HepG2 (cell line): ENCODE results near the gene BLOC1S4.

Experiments used
- ARHGAP35 ChIP-seq: sonication (generic); formaldehyde crosslinking; IDR thresholded peaks from 2 replicates; pipeline ENCODE4 v1.9.0; 2022; ENCODE audit warnings: mild to moderate bottlenecking, inconsistent platforms, moderate library complexity, missing genetic modification reagents, borderline replicate concordance
- CBFB ChIP-seq: sonication (generic); formaldehyde crosslinking; IDR thresholded peaks from 2 replicates; pipeline ENCODE4 v1.4.0; 2020; ENCODE audit warnings: missing genetic modification reagents
- CREM ChIP-seq, 2 experiments: sonication (generic) in 1 of 2; formaldehyde crosslinking in 1 of 2; IDR thresholded peaks; 2 replicates each; pipeline versions ENCODE4 v1.4.0 to v1.6.1; 2016 to 2020; ENCODE audit warnings: antibody characterized with exemption in 1 of 2, mild to moderate bottlenecking in 1 of 2, missing genetic modification reagents in 1 of 2
- CTCF ChIP-seq: sonication (generic); formaldehyde crosslinking; IDR thresholded peaks from 2 replicates; pipeline ENCODE4 v1.5.0; 2020; ENCODE audit warnings: mild to moderate bottlenecking, missing genetic modification reagents, moderate library complexity
- MXI1 ChIP-seq: IDR thresholded peaks from 3 replicates; pipeline ENCODE4 v1.6.1; 2012; ENCODE audit warnings: low read depth, low read length, inconsistent platforms, borderline replicate concordance
- PLRG1 ChIP-seq: fragments of 450-650 bp; conservative IDR thresholded peaks from 2 replicates; pipeline ENCODE4 v1.6.1; 2016
- RNF2 ChIP-seq: fragments of 450-650 bp; conservative IDR thresholded peaks from 2 replicates; pipeline ENCODE4 v1.6.1; 2016; ENCODE audit warnings: low read depth
- SIN3A ChIP-seq: IDR thresholded peaks from 2 replicates; pipeline ENCODE4 v1.6.1; 2011; ENCODE audit warnings: low read depth, mild to moderate bottlenecking, control low read depth, low read length, borderline replicate concordance
- ZNF207 ChIP-seq: fragments of 450-650 bp; IDR thresholded peaks from 2 replicates; pipeline ENCODE4 v1.6.1; 2016; ENCODE audit warnings: antibody characterized with exemption, borderline replicate concordance
- ZNF234 ChIP-seq: sonication (generic); formaldehyde crosslinking; conservative IDR thresholded peaks from 2 replicates; pipeline ENCODE4 v1.5.1; 2020; ENCODE audit warnings: mild to moderate bottlenecking, missing genetic modification reagents
- ZNF567 ChIP-seq: sonication (generic); formaldehyde crosslinking; IDR thresholded peaks from 2 replicates; pipeline ENCODE4 v1.8.1; 2023; ENCODE audit warnings: mild to moderate bottlenecking, missing genetic modification reagents, borderline replicate concordance

- TF ChIP-seq CREM (IDR thresholded peaks at IDR 0.05) (no peak), CREM (CRISPR knock-in tag; IDR thresholded peaks at IDR 0.05) (no peak), ZNF567 (CRISPR knock-in tag) (no peak), PLRG1 (no peak), CTCF (no peak), MXI1 (no peak), CBFB (CRISPR knock-in tag) (no peak), ZNF234 (CRISPR knock-in tag) (no peak), SIN3A (no peak), ARHGAP35 (no peak), RNF2 (no peak), ZNF207 (no peak)
Measured at GRCh38 chr4:6731780-6732179, 15.8 kb downstream of the BLOC1S4 start.
